Gastrocnemius medialis (tissue), 4 donors: ENCODE results near the gene STUB1. TPM values are rescaled to one million over a fixed set of nuclear protein-coding genes. Genes with fewer than 3 reads are reported as not detected.

Experiments used
- ATAC-seq, 2 donors: fragments of 150-250 bp; one replicate each; pipeline ENCODE4 v1.9.1; 2016
- DNase-seq, 2 donors: peaks; one replicate each; pipeline ENCODE4 v3.0.0-alpha.2; 2019
- H3K27ac ChIP-seq, 4 donors: fragments of 200-600 bp; sonication (generic); 1 replicate in 1 of 4; 2 replicates in 3 of 4; pipeline ENCODE4 v1.5.1; 2016 to 2018; ENCODE audit warnings: mild to moderate bottlenecking in 2 of 4, moderate library complexity in 1 of 4
- H3K27me3 ChIP-seq, 3 donors: fragments of 200-600 bp; sonication (generic) in 2 of 3; 1 replicate in 1 of 3; 2 replicates in 2 of 3; pipeline versions ENCODE4 v1.5.1 to v1.6.0; 2016 to 2019; ENCODE audit warnings: mild to moderate bottlenecking in 1 of 3, moderate library complexity in 1 of 3
- H3K36me3 ChIP-seq, 2 donors: fragments of 200-600 bp; sonication (generic) in 1 of 2; one replicate each; pipeline ENCODE4 v1.5.1; 2017 to 2018
- H3K4me1 ChIP-seq, 2 donors: fragments of 200-600 bp; sonication (generic) in 1 of 2; one replicate each; pipeline ENCODE4 v1.5.1; 2016 to 2017; ENCODE audit warnings: mild to moderate bottlenecking in 2 of 2
- H3K4me3 ChIP-seq, 4 donors: fragments of 200-600 bp; sonication (generic) in 3 of 4; 1 replicate in 1 of 4; 2 replicates in 3 of 4; pipeline ENCODE4 v1.5.1; 2016 to 2019; ENCODE audit warnings: mild to moderate bottlenecking in 2 of 4
- H3K9me3 ChIP-seq, 3 donors: fragments of 200-600 bp; sonication (generic) in 2 of 3; 1 replicate in 1 of 3; 2 replicates in 2 of 3; pipeline ENCODE4 v1.5.1; 2016 to 2019
- CTCF ChIP-seq, 5 experiments: fragments of 450-650 bp in 3 of 5; fragments of 200-600 bp in 2 of 5; sonication (generic) in 2 of 5; IDR thresholded peaks in 4 of 5; conservative IDR thresholded peaks in 1 of 5; 1 replicate in 4 of 5; 2 replicates in 1 of 5; pipeline ENCODE4 v1.5.1; 2016 to 2019; ENCODE audit warnings: antibody characterized with exemption in 5 of 5, mild to moderate bottlenecking in 3 of 5, moderate library complexity in 3 of 5
- POLR2A ChIP-seq, 2 donors: fragments of 450-650 bp; IDR thresholded peaks; one replicate each; pipeline ENCODE4 v1.6.1; 2017; ENCODE audit warnings: antibody characterized with exemption in 2 of 2, mild to moderate bottlenecking in 2 of 2, moderate library complexity in 2 of 2
- in situ Hi-C, 4 donors: fragments of 200-750 bp; cut with MboI; loops; one replicate each; pipeline versions ENCODE4 v1.15.0 to v1.8.0; 2017; ENCODE audit warnings: low sequenced_read_pairs in 4 of 4
- intact Hi-C: fragments of 100-400 bp; cut with DNase I; formaldehyde crosslinking; loops from one replicate; pipeline ENCODE4 v1.15.1; 2023; ENCODE audit warnings: low total_unique reads
- total RNA-seq, 4 donors: library from RNA; depleted of rRNA; stranded (reverse); fragments of >200 nt; gene quantifications; one replicate each; pipeline versions ENCODE4 v1.1.0 to v1.2.3, GENCODE V29; 2016

STUB1 gene
- total RNA-seq, 4 donors from 2014 or later = 144 to 229 (median 204) TPM

DNA sequence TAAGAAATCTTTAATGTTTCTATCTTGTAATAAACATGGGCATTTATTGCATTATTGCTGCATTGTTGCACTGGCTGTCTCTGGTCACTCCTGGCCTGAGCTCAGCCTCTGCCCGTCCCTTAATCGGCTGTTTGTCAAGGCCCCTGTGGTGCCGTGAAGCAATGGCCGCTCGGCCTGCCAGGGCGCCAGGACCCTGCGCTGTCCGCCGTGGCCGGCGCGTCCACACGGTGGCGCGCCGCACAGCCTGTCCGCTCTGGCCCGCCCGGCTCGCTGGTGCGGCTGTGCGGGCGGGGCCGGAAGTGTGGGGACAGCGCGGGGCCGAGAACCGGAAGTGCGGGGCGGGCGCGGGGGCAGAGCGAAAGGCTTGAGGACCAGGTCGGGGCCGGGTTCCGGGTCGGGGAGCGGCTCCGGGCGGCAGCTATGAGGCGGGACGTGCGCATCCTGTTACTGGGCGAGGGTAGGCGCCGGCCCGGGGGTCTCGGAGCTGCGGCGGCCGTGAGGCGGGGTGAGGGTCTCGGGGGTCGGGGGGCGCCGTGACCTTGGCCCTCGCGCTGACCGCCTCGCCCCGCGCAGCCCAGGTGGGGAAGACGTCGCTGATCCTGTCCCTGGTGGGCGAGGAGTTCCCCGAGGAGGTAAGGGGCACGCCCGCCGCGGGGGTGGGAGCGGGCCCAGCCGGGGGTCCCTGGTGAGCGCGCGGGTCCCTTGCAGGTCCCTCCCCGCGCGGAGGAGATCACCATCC, 12.3 kb upstream of the STUB1 start, which contains the start of gene RHOT2:
TSS of gene RHOT2 (plus strand) at position 353 of the 739 bp plus-strand sequence. CDS start at position 421, 68 bp downstream.
- intact Hi-C loops = no loop called here
- peak; percentile 86 to 90 for ATAC-seq

GRCh38 chr16:668519-669171, 11.6 kb upstream of the STUB1 start:
- in situ Hi-C loops = no loop called here
- H3K27ac ChIP-seq = peak overlapping the region; percentile 79 to 97 (median 92)
- TF ChIP-seq CTCF (IDR thresholded peaks at IDR 0.05 in 4 of 5, conservative IDR thresholded peaks at IDR 0.05 in 1 of 5) = no peak
- TF ChIP-seq POLR2A (IDR thresholded peaks at IDR 0.05) = no peak

More for the DNA sequence above, 12.3 kb upstream of the STUB1 start, which contains the start of gene RHOT2:
- Histone ChIP-seq H3K27me3 (no peaks in the 10 kb centered on the region), H3K36me3 (peaks cover 0 to 37% of the 10 kb centered on the region in 2 donors), H3K4me3 (peak within 1 kb of the TSS; percentile 78 to 98 (median 92)), H3K9me3 (no peaks in the 10 kb centered on the region), H3K4me1 (peaks cover 7 to 18% of the 10 kb centered on the region in 2 donors), H3K27ac (peak within 1 kb of the TSS; percentile 79 to 97 (median 92))
- TF ChIP-seq POLR2A (IDR thresholded peaks at IDR 0.05) = peak; percentile 49 to 87
- TF ChIP-seq CTCF (IDR thresholded peaks at IDR 0.05 in 4 of 5, conservative IDR thresholded peaks at IDR 0.05 in 1 of 5) = peak; percentile 77 to 98 (median 89)
- DNase-seq = peak; percentile 83 to 90
- in situ Hi-C loops = no loop called here

DNA sequence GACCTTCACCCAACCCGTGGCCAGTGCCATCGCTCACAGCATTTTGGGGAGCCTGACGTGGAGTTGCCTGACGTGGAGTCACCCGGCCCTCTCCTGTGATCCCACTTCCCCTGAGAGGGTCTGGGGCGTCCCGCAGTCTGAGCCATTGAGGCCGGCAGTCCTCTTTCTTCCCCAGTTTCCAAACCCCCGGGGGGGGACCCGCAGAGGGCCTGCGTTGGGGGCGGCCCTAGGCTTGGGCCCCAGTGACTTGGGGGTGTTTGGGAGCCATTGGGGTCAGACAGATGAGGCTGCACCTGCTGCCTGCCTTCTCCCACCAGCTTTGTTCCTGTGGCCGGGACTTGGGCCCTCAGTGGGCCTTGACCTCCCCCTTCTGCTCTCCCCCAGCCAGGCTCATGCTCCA, 10.5 kb upstream of the STUB1 start:
- ATAC-seq (no peak), DNase-seq (no peak)
- no peak overlapping the region for H3K27ac ChIP-seq
- H3K9me3 ChIP-seq = no peaks in the 10 kb centered on the region
- in situ Hi-C loops = no loop called here
- no peaks in the 10 kb centered on the region for H3K27me3 ChIP-seq
- no peak overlapping the region for H3K4me3 ChIP-seq
- intact Hi-C loops = no loop called here
- peaks cover 7 to 18% of the 10 kb centered on the region in 2 donors for H3K4me1 ChIP-seq
- H3K36me3 ChIP-seq = peaks cover 0 to 46% of the 10 kb centered on the region in 2 donors
- TF ChIP-seq CTCF (IDR thresholded peaks at IDR 0.05 in 4 of 5, conservative IDR thresholded peaks at IDR 0.05 in 1 of 5) (no peak), POLR2A (IDR thresholded peaks at IDR 0.05) (no peak)

More at GRCh38 chr16:668519-669171, 11.6 kb upstream of the STUB1 start:
- intact Hi-C loops = no loop called here
- Histone ChIP-seq H3K4me1 (peaks cover 7 to 18% of the 10 kb centered on the region in 2 donors), H3K4me3 (peak overlapping the region; percentile 78 to 98 (median 92)), H3K9me3 (no peaks in the 10 kb centered on the region), H3K36me3 (peaks cover 0 to 44% of the 10 kb centered on the region in 2 donors), H3K27me3 (no peaks in the 10 kb centered on the region)
- ATAC-seq = peak; percentile 17 to 18
- no peak for DNase-seq

GRCh38 chr16:670485-671352, 9.5 kb upstream of the STUB1 start:
- no peak for ATAC-seq
- intact Hi-C loops (no loop called here), in situ Hi-C loops (no loop called here)
- Histone ChIP-seq H3K9me3 (no peaks in the 10 kb centered on the region), H3K27me3 (no peaks in the 10 kb centered on the region), H3K36me3 (peaks cover 0 to 46% of the 10 kb centered on the region in 2 donors), H3K4me1 (peaks cover 7 to 18% of the 10 kb centered on the region in 2 donors), H3K27ac (no peak overlapping the region), H3K4me3 (no peak overlapping the region)
- no peak for TF ChIP-seq POLR2A (IDR thresholded peaks at IDR 0.05)
- no peak for TF ChIP-seq CTCF (IDR thresholded peaks at IDR 0.05 in 4 of 5, conservative IDR thresholded peaks at IDR 0.05 in 1 of 5)
- no peak for DNase-seq
